NCI-H345 treated with DMSO at 0.1 percent for 48 hours (cell line): ENCODE data around the gene GALNT10.
A peak's percentile ranks its signal among the peaks of the same experiment; 100 is the strongest.
"Not testable (repeated sequence)": the region's sequence is repeated elsewhere in the genome, so short reads cannot be mapped to it uniquely, and the experiment has no call there.

Experiments
- DNase-seq: peaks from one replicate; lab custom pipeline; 2025; ENCODE audit not compliant: unreplicated experiment; lab: John Stamatoyannopoulos, UW

The GALNT10 gene

GRCh38 chr5:154190595-154191304, at the start of gene GALNT10:
GALNT10 (plus strand) TSS chr5:154190733; CDS start chr5:154190867, 134 bp downstream.
- peak; percentile 33 for DNase-seq

GRCh38 chr5:154141745-154142221, 48.8 kb upstream of the GALNT10 start:
- no peak for DNase-seq

- no peak for DNase-seq
Observed at GRCh38 chr5:154143211-154143641, 47.3 kb upstream of the GALNT10 start.

GRCh38 chr5:154145268-154145667, 45.3 kb upstream of the GALNT10 start:
- no peak for DNase-seq

- no peak for DNase-seq
Observed at GRCh38 chr5:154146409-154146808, 44.1 kb upstream of the GALNT10 start.

GRCh38 chr5:154147666-154148065, 42.9 kb upstream of the GALNT10 start:
- DNase-seq = no peak

GRCh38 chr5:154150471-154150870, 40.1 kb upstream of the GALNT10 start:
- DNase-seq = not testable (repeated sequence)

- no peak for DNase-seq
Observed at GRCh38 chr5:154157483-154158378, 32.8 kb upstream of the GALNT10 start.

GRCh38 chr5:154158379-154158737, 32.2 kb upstream of the GALNT10 start:
- no peak for DNase-seq

GRCh38 chr5:154159343-154159742, 31.2 kb upstream of the GALNT10 start:
- no peak for DNase-seq

GRCh38 chr5:154162539-154163151, 27.9 kb upstream of the GALNT10 start:
- DNase-seq = no peak

GRCh38 chr5:154163327-154164248, 26.9 kb upstream of the GALNT10 start:
- no peak for DNase-seq

- no peak for DNase-seq
Observed at GRCh38 chr5:154164249-154164581, 26.3 kb upstream of the GALNT10 start.

- no peak for DNase-seq
Observed at GRCh38 chr5:154165886-154166285, 24.6 kb upstream of the GALNT10 start.

- DNase-seq = peak; percentile 46
Observed at GRCh38 chr5:154166901-154167791, 23.4 kb upstream of the GALNT10 start.

GRCh38 chr5:154168395-154168794, 22.1 kb upstream of the GALNT10 start:
- no peak for DNase-seq

GRCh38 chr5:154172785-154173184, 17.7 kb upstream of the GALNT10 start:
- DNase-seq = no peak

GRCh38 chr5:154174091-154174490, 16.4 kb upstream of the GALNT10 start:
- DNase-seq = no peak

GRCh38 chr5:154176181-154176580, 14.4 kb upstream of the GALNT10 start:
- no peak for DNase-seq

GRCh38 chr5:154178661-154179060, 11.9 kb upstream of the GALNT10 start:
- no peak for DNase-seq
